NCI-H1092 (cell line): ENCODE data around the gene NAPG.
A peak's percentile ranks its signal among the peaks of the same experiment; 100 is the strongest.
"Not testable (repeated sequence)": the region's sequence is repeated elsewhere in the genome, so short reads cannot be mapped to it uniquely, and the experiment has no call there.

Experiments
- DNase-seq: peaks from one replicate; lab custom pipeline; 2025; lab: John Stamatoyannopoulos, UW

Gene NAPG

GRCh38 chr18:10579079-10579867 lies 53.4 kb downstream of the NAPG start:
- no peak for DNase-seq

GRCh38 chr18:10580215-10580614 lies 54.4 kb downstream of the NAPG start:
- DNase-seq = no peak

GRCh38 chr18:10585260-10585659 lies 59.4 kb downstream of the NAPG start:
- no peak for DNase-seq

- DNase-seq = peak; percentile 24
Measured at GRCh38 chr18:10588975-10589374, 63.1 kb downstream of the NAPG start.

- no peak for DNase-seq
Measured at GRCh38 chr18:10590412-10590811, 64.6 kb downstream of the NAPG start.

DNA sequence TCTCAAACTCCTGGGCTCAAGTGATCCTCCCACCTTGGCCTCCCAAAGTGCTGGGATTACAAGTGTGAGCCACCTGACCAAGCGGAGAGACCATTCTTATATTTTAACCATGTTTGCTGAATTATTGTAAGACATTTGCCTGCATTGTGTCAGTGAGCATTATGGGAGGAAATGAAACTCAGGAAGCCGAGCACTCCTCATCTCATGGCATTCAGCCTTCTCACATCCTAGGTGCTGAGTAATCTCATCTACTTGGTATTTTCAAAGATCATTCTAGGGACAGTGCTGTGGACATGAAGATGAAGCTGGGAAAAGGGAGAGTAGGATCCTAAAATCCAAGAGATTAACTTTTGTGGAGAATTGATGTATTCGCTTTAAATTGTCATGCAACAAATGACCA lies 66.1 kb downstream of the NAPG start:
- DNase-seq = no peak

- DNase-seq = not testable (repeated sequence)
Measured at GRCh38 chr18:10593366-10594022, 67.7 kb downstream of the NAPG start.

- DNase-seq = not testable (repeated sequence)
Measured at GRCh38 chr18:10595917-10596316, 70.1 kb downstream of the NAPG start.

DNA sequence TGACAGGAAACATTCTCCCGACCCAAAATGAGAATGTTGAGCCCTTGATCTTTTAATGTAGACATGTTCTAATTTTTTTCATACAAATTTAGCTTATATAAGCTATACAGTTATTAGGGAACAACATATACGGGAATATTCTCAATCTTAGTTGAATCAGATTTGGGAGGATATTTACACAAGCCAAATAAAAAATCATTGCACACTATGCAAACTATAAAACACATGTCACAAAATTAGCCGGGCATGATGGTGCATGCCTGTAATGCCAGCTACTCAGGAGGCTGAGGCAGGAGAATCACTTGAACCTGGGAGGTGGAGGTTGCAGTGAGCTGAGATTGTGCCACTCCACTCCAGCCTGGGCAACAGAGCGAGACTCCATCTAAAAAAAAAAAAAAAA lies 71.9 kb downstream of the NAPG start:
- DNase-seq = not testable (repeated sequence)

- DNase-seq = not testable (repeated sequence)
Measured at GRCh38 chr18:10600701-10601100, 74.9 kb downstream of the NAPG start.
